ENCODE data around the gene MYCL. TPM values are rescaled to one million over a fixed set of nuclear protein-coding genes. Genes with fewer than 3 reads are reported as not detected.

MYCL gene
- total RNA-seq, 4 donors from 2014 or later: 0.13 to 0.92 (median 0.66) TPM

DNA sequence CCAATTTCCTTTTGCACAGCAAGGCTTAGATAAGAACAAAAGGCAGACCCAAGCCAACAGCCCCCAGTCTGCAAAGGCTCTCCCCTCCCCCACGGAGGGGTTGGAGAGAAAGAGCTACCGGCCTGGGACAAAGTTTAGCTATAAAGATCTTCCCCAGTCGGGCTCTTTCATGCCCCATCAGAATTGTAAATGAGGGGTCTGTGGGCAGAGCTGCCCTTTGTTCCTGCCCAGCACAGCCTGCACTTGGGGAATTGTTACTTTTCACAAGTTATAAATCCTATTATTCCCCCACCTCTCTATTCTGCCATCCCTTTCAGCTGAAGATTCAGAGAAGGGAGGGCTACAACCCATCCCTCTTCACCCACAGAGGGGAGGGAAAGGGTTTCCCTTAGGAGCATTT, 3.5 kb downstream of the MYCL start:
- intact Hi-C loops (cut with DNase I): no loop called here
- TF ChIP-seq POLR2A (IDR thresholded peaks at IDR 0.05; ENCODE audit: low read depth): no peak
- no peak for TF ChIP-seq EP300 (IDR thresholded peaks at IDR 0.05)
- TF ChIP-seq POLR2AphosphoS5 (IDR thresholded peaks at IDR 0.05): no peak
- TF ChIP-seq, protein P1, sequence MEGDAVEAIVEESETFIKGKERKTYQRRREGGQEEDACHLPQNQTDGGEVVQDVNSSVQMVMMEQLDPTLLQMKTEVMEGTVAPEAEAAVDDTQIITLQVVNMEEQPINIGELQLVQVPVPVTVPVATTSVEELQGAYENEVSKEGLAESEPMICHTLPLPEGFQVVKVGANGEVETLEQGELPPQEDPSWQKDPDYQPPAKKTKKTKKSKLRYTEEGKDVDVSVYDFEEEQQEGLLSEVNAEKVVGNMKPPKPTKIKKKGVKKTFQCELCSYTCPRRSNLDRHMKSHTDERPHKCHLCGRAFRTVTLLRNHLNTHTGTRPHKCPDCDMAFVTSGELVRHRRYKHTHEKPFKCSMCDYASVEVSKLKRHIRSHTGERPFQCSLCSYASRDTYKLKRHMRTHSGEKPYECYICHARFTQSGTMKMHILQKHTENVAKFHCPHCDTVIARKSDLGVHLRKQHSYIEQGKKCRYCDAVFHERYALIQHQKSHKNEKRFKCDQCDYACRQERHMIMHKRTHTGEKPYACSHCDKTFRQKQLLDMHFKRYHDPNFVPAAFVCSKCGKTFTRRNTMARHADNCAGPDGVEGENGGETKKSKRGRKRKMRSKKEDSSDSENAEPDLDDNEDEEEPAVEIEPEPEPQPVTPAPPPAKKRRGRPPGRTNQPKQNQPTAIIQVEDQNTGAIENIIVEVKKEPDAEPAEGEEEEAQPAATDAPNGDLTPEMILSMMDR (IDR thresholded peaks at IDR 0.05): no peak
- DNase-seq (ENCODE audit: extremely low spot score): no peak
- WGBS: 58% methylated on average over 3 of the region's 3 CpGs
- H3K27me3 ChIP-seq: peaks cover 0 to 34% (median 2%) of the 10 kb centered on the region in 4 donors
- H3K4me1 ChIP-seq: peaks cover 14 to 33% (median 31%) of the 10 kb centered on the region in 4 donors
- H3K36me3 ChIP-seq: no peaks in the 10 kb centered on the region
- H3K27ac ChIP-seq (replicated peaks in 1 of 4): no peak overlapping the region
- H3K9me3 ChIP-seq: no peaks in the 10 kb centered on the region
- no peak overlapping the region for H3K4me3 ChIP-seq

DNA sequence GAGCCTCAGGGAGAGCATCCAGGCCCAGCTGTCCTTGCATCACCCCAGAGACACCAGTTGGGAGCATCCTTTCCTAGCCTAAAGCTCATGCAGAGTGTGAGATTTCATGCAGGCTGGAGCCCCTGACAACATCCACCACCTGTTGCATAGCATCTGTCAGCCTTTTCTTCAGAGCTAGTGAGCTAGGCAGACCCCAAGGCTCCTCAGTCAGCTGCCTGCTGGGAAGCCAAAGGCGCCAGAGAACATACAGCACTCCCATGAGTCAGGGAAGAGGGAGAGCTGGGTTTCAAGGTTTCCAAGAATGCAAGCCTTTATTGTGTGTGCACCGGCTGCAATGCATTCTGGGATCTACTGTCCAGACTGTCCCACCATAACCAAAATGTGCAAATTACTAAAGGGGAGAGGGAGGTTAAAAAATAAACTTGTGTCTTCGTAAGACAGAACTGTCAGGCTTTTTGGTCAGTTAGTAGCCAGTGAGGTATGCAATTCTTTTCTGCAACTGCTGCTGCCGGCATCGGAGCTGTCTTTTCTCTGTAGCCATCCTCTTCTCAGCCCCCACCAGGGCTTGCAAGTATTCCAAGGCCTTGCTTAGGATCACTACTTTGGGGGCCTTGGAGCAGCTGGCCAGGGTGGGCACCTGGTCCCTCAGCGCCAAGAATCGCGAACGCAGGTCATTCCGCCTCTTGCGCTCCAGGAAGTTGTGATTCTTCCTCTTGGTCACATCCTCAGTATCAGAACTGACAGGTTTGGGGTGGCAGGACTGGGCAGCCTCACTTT, 4.6 kb downstream of the MYCL start:
- Histone ChIP-seq H3K9me3 (no peaks in the 10 kb centered on the region), H3K4me1 (peaks cover 17 to 37% (median 35%) of the 10 kb centered on the region in 4 donors), H3K4me3 (no peak overlapping the region), H3K27ac (replicated peaks in 1 of 4) (no peak overlapping the region), H3K36me3 (no peaks in the 10 kb centered on the region), H3K27me3 (peaks cover 0 to 26% (median 2%) of the 10 kb centered on the region in 4 donors)
- TF ChIP-seq, protein P1 (IDR thresholded peaks at IDR 0.05): no peak
- TF ChIP-seq POLR2AphosphoS5 (IDR thresholded peaks at IDR 0.05) (no peak), POLR2A (IDR thresholded peaks at IDR 0.05; ENCODE audit: low read depth) (no peak), EP300 (IDR thresholded peaks at IDR 0.05) (no peak)
- intact Hi-C loops (cut with DNase I): no loop called here
- DNase-seq (ENCODE audit: extremely low spot score): no peak
- WGBS: 79% methylated on average over 11 of the region's 11 CpGs

DNA sequence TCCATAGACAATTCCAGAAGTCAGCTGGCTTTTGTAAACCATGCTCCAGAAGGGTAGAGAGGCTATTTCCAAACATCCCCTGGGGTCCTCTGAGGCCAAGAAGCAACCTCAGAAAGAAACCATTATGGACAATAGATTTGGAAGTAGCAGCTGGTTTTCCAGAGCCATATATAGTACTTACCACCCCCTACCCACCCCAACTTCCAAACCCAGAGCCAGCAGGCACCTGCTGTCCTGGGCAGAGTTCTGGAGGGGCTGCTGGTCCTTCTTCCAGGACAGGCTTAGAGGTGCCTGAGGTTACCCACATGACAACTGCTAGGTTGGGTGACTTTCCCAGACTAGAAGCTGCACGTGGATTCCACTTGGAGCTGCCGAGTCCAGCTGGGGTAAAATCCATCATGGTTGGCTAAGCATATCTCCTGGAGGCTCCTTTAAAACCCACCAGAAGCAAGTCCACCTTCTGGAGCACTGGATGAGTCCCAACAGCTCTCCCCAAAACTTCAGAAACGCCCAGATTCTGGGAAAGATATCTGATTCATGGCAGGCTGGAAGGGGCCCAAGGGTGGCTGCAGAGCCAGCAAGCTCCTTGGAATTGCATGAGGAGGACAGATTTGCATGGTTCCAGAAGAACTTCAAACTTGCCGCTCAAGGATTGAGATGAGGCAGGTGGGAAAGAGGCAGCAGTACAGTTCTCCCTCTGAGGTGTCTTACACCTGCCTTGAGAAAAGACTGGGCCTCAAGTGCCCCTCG, 5.8 kb downstream of the MYCL start:
- 88% methylated on average over 5 of the region's 5 CpGs for WGBS
- Histone ChIP-seq H3K36me3 (no peaks in the 10 kb centered on the region), H3K9me3 (no peaks in the 10 kb centered on the region), H3K4me1 (peaks cover 15 to 29% (median 28%) of the 10 kb centered on the region in 4 donors), H3K27me3 (peaks cover 0 to 19% (median 2%) of the 10 kb centered on the region in 4 donors), H3K4me3 (no peak overlapping the region), H3K27ac (replicated peaks in 1 of 4) (no peak overlapping the region)
- intact Hi-C loops (cut with DNase I): no loop called here
- no peak for DNase-seq (ENCODE audit: extremely low spot score)
- no peak for TF ChIP-seq POLR2A (IDR thresholded peaks at IDR 0.05; ENCODE audit: low read depth)
- TF ChIP-seq POLR2AphosphoS5 (IDR thresholded peaks at IDR 0.05): no peak
- TF ChIP-seq, protein P1 (IDR thresholded peaks at IDR 0.05): no peak
- no peak for TF ChIP-seq EP300 (IDR thresholded peaks at IDR 0.05)

DNA sequence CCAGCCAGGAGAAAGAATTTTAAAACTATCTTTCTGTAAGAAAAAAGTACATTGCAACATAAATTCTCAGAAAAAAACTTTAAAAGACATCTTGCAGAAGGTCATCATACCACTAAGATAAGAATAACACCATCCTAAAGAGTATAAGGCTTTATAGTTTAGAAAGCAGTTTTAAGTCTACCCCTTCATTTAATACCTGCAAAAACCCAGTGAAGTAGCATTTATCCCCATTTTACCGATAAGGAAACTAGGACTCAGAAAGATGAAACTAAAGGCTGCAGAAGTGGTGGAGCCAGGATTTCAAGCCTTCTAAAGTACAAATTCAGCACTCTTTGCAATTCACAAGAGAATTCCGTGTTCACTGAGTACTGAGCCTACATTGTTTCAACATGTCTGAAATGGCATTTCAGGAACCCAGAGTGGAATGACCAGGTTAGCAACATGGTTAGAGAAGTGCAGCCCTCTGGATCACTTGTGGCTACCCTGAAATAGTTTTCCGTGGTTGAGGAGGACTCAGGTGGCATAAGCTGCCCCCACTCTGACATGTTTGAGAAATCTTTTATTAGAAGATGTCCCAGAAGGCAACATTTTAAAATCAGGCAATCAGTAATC, 6.7 kb downstream of the MYCL start:
- no peak for DNase-seq (ENCODE audit: extremely low spot score)
- Histone ChIP-seq H3K27me3 (peaks cover 0 to 10% (median 0%) of the 10 kb centered on the region in 4 donors), H3K4me3 (no peak overlapping the region), H3K9me3 (no peaks in the 10 kb centered on the region), H3K4me1 (peaks cover 11 to 23% (median 22%) of the 10 kb centered on the region in 4 donors), H3K27ac (replicated peaks in 1 of 4) (no peak overlapping the region), H3K36me3 (no peaks in the 10 kb centered on the region)
- intact Hi-C loops (cut with DNase I): no loop called here
- 68% methylated on average over 3 of the region's 3 CpGs for WGBS
- TF ChIP-seq POLR2AphosphoS5 (IDR thresholded peaks at IDR 0.05) (no peak), POLR2A (IDR thresholded peaks at IDR 0.05; ENCODE audit: low read depth) (no peak), EP300 (IDR thresholded peaks at IDR 0.05) (no peak)
- TF ChIP-seq, protein P1 (IDR thresholded peaks at IDR 0.05): no peak

Measured in esophagus muscularis mucosa (tissue), 4 donors.